ENCODE measurements around the gene IFNGR1. TPM values are rescaled to one million over a fixed set of nuclear protein-coding genes. Genes with fewer than 3 reads are reported as not detected.

The IFNGR1 gene
- total RNA-seq (ENCODE audit: low replicate concordance), result 28.4 and 35.5 TPM in 2 replicates
- long read RNA-seq, transcript IFNGR1-201 (7 exons, 2,139 nt), result major isoform, 293 of 319 reads
- long read RNA-seq, partial matches to known transcripts, result 7 of 319 reads
- long read RNA-seq, other reads (novel, unspliced or antisense), result 12 of 319 reads

GRCh38 chr6:137218917-137219663, at the start of gene IFNGR1:
Gene IFNGR1 (minus strand): TSS chr6:137219385. CDS start chr6:137219327, 58 bp downstream.
- H3K9me3 Mint-ChIP-seq, result no peaks in the 10 kb centered on the region
- TF ChIP-seq CTCF (conservative IDR thresholded peaks at IDR 0.05), result no peak
- no peaks in the 10 kb centered on the region for H3K27me3 Mint-ChIP-seq
- peaks cover 24% of the 10 kb centered on the region for H3K4me1 Mint-ChIP-seq (ENCODE audit: unreplicated experiment)
- peak within 1 kb of the TSS; percentile 99 for H3K4me3 Mint-ChIP-seq
- peak within 1 kb of the TSS; percentile 98 for H3K27ac Mint-ChIP-seq
- peak; percentile 95 for DNase-seq (ENCODE audit: extremely low spot score, unreplicated experiment)
- no peaks in the 10 kb centered on the region for H3K36me3 Mint-ChIP-seq

DNA sequence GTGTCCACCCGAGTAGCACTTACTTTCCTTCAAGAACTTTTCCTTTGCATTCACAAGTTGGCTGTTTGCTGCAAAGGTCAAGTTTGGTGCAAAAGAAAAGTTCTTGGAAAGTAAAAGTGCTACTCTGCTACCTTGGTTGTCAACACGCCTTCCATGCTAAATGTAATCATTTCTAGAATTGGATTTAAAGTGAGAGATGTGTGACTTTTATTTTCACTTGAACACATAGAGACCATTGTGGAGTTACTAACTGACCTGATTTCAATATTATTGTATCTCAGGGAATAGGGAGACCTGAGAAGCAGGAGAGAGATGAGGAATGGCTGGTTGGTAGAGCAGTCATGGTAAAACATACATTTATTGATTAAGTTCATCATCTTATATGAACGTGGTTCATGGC, 49.7 kb upstream of the IFNGR1 start:
- TF ChIP-seq CTCF (conservative IDR thresholded peaks at IDR 0.05), result no peak
- Mint-ChIP-seq H3K36me3 (no peaks in the 10 kb centered on the region), H3K4me3 (no peak overlapping the region), H3K9me3 (peaks cover 4% of the 10 kb centered on the region), H3K27ac (no peak overlapping the region), H3K4me1 (ENCODE audit: unreplicated experiment) (peaks cover 5% of the 10 kb centered on the region), H3K27me3 (peaks cover 10% of the 10 kb centered on the region)
- no peak for DNase-seq (ENCODE audit: extremely low spot score, unreplicated experiment)

DNA sequence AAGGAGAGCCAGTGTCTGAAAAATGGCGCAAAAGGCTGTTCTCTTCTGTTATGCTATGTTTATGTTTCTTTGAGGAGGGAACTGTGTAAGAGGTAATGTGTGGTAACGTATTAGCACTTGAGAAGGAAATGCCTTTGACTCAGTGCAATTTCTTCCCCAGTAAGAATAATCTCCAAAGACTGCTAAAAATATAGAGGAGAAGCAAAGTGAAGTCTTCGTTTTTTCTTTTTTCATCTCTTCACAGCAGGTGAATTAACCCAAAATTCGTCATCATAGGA, 47.1 kb upstream of the IFNGR1 start:
- H3K27ac Mint-ChIP-seq, result no peak overlapping the region
- no peak for TF ChIP-seq CTCF (conservative IDR thresholded peaks at IDR 0.05)
- H3K4me1 Mint-ChIP-seq (ENCODE audit: unreplicated experiment), result peaks cover 5% of the 10 kb centered on the region
- peaks cover 4% of the 10 kb centered on the region for H3K9me3 Mint-ChIP-seq
- DNase-seq (ENCODE audit: extremely low spot score, unreplicated experiment), result no peak
- no peaks in the 10 kb centered on the region for H3K36me3 Mint-ChIP-seq
- H3K4me3 Mint-ChIP-seq, result no peak overlapping the region
- peaks cover 8% of the 10 kb centered on the region for H3K27me3 Mint-ChIP-seq

DNA sequence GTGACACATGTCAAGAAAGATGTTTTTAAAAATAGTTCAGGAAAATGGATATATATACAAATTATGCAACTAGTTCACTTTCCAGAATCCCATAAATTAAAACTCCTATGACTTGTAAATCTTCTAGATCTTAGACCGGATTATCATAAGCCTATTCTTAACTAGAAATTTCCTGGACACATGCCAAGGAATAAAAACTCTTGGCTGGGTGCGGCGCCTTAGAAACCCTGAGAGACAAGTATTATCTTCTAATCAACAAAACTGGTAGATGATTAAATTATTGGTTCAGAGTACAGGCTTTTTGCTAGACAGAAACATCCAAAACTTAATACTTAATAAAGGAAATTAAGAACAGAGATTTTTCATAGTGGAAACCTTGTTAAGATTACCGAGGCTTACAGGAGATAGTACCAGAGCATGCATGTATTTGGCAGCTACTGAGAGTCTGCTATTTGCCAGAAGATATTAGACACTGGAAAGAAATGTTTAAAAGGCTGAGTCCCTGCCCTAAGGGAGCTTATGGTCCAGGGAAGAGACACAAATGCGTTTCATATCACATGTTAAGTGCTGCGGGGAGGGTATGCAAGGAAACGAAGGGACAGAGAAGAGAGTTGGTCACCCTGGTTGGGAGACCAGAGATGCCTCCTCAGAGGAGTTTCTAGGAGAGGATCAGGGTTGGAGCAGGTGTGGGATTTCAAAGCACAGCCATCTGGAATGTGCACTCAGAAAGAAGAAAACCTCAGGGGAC, 46.5 kb upstream of the IFNGR1 start:
- DNase-seq (ENCODE audit: extremely low spot score, unreplicated experiment), result no peak
- H3K27ac Mint-ChIP-seq, result no peak overlapping the region
- peaks cover 5% of the 10 kb centered on the region for H3K4me1 Mint-ChIP-seq (ENCODE audit: unreplicated experiment)
- H3K27me3 Mint-ChIP-seq, result peaks cover 8% of the 10 kb centered on the region
- no peaks in the 10 kb centered on the region for H3K36me3 Mint-ChIP-seq
- H3K9me3 Mint-ChIP-seq, result peaks cover 4% of the 10 kb centered on the region
- TF ChIP-seq CTCF (conservative IDR thresholded peaks at IDR 0.05), result no peak
- no peak overlapping the region for H3K4me3 Mint-ChIP-seq

GRCh38 chr6:137264311-137265075, 45.3 kb upstream of the IFNGR1 start:
- Mint-ChIP-seq H3K27me3 (peaks cover 4% of the 10 kb centered on the region), H3K4me1 (ENCODE audit: unreplicated experiment) (peaks cover 5% of the 10 kb centered on the region)

More at GRCh38 chr6:137264311-137265075, 45.3 kb upstream of the IFNGR1 start:
- no peak for DNase-seq (ENCODE audit: extremely low spot score, unreplicated experiment)
- no peak overlapping the region for H3K4me3 Mint-ChIP-seq
- peaks cover 4% of the 10 kb centered on the region for H3K9me3 Mint-ChIP-seq
- H3K27ac Mint-ChIP-seq, result no peak overlapping the region
- no peak for TF ChIP-seq CTCF (conservative IDR thresholded peaks at IDR 0.05)
- no peaks in the 10 kb centered on the region for H3K36me3 Mint-ChIP-seq

Data from type B pancreatic cell (in vitro differentiated cells).